ENCODE results near the gene KCNQ2.

The KCNQ2 gene

DNA sequence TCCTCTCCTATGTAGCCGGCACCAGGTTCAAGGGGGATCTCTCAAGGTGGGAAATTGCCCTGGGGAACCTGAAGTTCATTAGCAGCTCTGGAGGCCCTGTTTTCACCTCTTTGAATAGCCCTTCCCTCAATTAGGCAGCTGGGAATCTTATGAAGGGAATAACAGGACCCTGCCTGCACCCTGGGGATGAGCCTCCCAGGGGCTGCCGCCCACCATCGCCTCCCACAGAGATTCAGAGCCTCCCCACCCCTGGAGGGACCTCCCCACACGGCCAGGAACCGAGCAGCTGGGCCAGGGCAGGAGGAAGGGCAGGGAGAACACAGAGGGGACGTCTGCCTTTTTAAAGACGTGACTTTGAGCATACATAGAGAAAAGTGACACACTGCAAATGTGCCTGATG lies 31.1 kb upstream of the KCNQ2 start:
- H3K4me2 ChIP-seq (ENCODE audit: low read depth, low read length, poor library complexity, severe bottlenecking) = no peak overlapping the region
- H3K9ac ChIP-seq (ENCODE audit: low read length) = no peak overlapping the region

DNA sequence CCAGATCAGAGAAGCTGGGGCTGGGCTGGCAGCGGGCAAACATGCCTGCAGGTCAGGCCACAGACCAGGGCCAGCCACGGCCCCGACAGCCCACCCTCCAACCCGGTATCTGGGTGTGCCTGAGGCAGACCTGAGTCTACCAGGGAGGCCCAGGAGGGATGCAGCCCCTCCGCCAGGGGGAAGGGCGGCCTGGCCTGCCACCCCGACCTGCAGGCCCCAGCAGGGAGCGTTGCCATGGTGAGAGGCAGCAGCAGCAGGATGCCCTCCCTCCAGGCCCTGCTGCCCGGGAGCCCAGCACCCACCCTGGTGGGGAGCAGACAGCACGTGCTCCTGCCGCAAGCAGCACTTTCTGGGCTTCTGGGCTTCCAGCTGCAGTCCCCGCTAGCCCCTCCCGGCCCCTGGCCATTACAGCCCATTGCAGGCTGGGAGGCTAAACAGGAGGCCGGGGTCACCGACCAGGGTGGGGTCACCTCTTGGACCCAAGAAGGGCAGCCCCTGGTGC lies 30.3 kb upstream of the KCNQ2 start:
- H3K4me3 ChIP-seq (ENCODE audit: insufficient read depth, low read length, poor library complexity, severe bottlenecking) = no peak overlapping the region
- no peak overlapping the region for H3K27ac ChIP-seq (ENCODE audit: low read depth, low read length)

More for the DNA sequence above, 31.1 kb upstream of the KCNQ2 start:
- Histone ChIP-seq H4K20me1 (ENCODE audit: low read depth, low read length) (no peaks in the 10 kb centered on the region), H3K36me3 (ENCODE audit: low read length) (no peaks in the 10 kb centered on the region), H3K9me3 (ENCODE audit: insufficient read depth, low read length) (no peaks in the 10 kb centered on the region), H3K27me3 (ENCODE audit: low read length) (no peaks in the 10 kb centered on the region), H2AFZ (ENCODE audit: low read depth, low read length, severe bottlenecking) (no peak overlapping the region), H3K27ac (ENCODE audit: low read depth, low read length) (no peak overlapping the region), H3K9me2 (replicated peaks; ENCODE audit: insufficient read depth, low read length) (no peaks in the 10 kb centered on the region), H3K79me2 (ENCODE audit: insufficient read depth, low read length) (no peaks in the 10 kb centered on the region), H3K4me3 (ENCODE audit: insufficient read depth, low read length, poor library complexity, severe bottlenecking) (no peak overlapping the region), H3F3A (ENCODE audit: insufficient read depth) (no peaks in the 10 kb centered on the region)
- TF ChIP-seq EZH2phosphoT487 (conservative IDR thresholded peaks at IDR 0.05; ENCODE audit: low read length) = no peak
- TF ChIP-seq, protein P1, sequence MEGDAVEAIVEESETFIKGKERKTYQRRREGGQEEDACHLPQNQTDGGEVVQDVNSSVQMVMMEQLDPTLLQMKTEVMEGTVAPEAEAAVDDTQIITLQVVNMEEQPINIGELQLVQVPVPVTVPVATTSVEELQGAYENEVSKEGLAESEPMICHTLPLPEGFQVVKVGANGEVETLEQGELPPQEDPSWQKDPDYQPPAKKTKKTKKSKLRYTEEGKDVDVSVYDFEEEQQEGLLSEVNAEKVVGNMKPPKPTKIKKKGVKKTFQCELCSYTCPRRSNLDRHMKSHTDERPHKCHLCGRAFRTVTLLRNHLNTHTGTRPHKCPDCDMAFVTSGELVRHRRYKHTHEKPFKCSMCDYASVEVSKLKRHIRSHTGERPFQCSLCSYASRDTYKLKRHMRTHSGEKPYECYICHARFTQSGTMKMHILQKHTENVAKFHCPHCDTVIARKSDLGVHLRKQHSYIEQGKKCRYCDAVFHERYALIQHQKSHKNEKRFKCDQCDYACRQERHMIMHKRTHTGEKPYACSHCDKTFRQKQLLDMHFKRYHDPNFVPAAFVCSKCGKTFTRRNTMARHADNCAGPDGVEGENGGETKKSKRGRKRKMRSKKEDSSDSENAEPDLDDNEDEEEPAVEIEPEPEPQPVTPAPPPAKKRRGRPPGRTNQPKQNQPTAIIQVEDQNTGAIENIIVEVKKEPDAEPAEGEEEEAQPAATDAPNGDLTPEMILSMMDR (IDR thresholded peaks at IDR 0.05; ENCODE audit: insufficient read depth, low read length, poor library complexity, severe bottlenecking) = no peak

GRCh38 chr20:63501818-63502670 lies 29.6 kb upstream of the KCNQ2 start:
- H3K27me3 ChIP-seq (ENCODE audit: low read length) = no peaks in the 10 kb centered on the region
- no peaks in the 10 kb centered on the region for H4K20me1 ChIP-seq (ENCODE audit: low read depth, low read length)
- H2AFZ ChIP-seq (ENCODE audit: low read depth, low read length, severe bottlenecking) = no peak overlapping the region
- H3K79me2 ChIP-seq (ENCODE audit: insufficient read depth, low read length) = no peaks in the 10 kb centered on the region
- no peaks in the 10 kb centered on the region for H3K9me3 ChIP-seq (ENCODE audit: insufficient read depth, low read length)
- no peaks in the 10 kb centered on the region for H3F3A ChIP-seq (ENCODE audit: insufficient read depth)
- H3K9ac ChIP-seq (ENCODE audit: low read length) = no peak overlapping the region
- no peak overlapping the region for H3K4me2 ChIP-seq (ENCODE audit: low read depth, low read length, poor library complexity, severe bottlenecking)
- no peak overlapping the region for H3K4me3 ChIP-seq (ENCODE audit: insufficient read depth, low read length, poor library complexity, severe bottlenecking)
- no peaks in the 10 kb centered on the region for H3K36me3 ChIP-seq (ENCODE audit: low read length)
- TF ChIP-seq EZH2phosphoT487 (conservative IDR thresholded peaks at IDR 0.05; ENCODE audit: low read length) = no peak
- TF ChIP-seq, protein P1 (IDR thresholded peaks at IDR 0.05; ENCODE audit: insufficient read depth, low read length, poor library complexity, severe bottlenecking) = no peak
- no peaks in the 10 kb centered on the region for H3K9me2 ChIP-seq (replicated peaks; ENCODE audit: insufficient read depth, low read length)
- no peak overlapping the region for H3K27ac ChIP-seq (ENCODE audit: low read depth, low read length)

More for the DNA sequence above, 30.3 kb upstream of the KCNQ2 start:
- TF ChIP-seq, protein P1 (IDR thresholded peaks at IDR 0.05; ENCODE audit: insufficient read depth, low read length, poor library complexity, severe bottlenecking) = no peak
- TF ChIP-seq EZH2phosphoT487 (conservative IDR thresholded peaks at IDR 0.05; ENCODE audit: low read length) = no peak
- Histone ChIP-seq H3K27me3 (ENCODE audit: low read length) (no peaks in the 10 kb centered on the region), H3F3A (ENCODE audit: insufficient read depth) (no peaks in the 10 kb centered on the region), H3K9me2 (replicated peaks; ENCODE audit: insufficient read depth, low read length) (no peaks in the 10 kb centered on the region), H3K4me2 (ENCODE audit: low read depth, low read length, poor library complexity, severe bottlenecking) (no peak overlapping the region), H3K36me3 (ENCODE audit: low read length) (no peaks in the 10 kb centered on the region), H3K79me2 (ENCODE audit: insufficient read depth, low read length) (no peaks in the 10 kb centered on the region), H3K9me3 (ENCODE audit: insufficient read depth, low read length) (no peaks in the 10 kb centered on the region), H4K20me1 (ENCODE audit: low read depth, low read length) (no peaks in the 10 kb centered on the region), H2AFZ (ENCODE audit: low read depth, low read length, severe bottlenecking) (no peak overlapping the region), H3K9ac (ENCODE audit: low read length) (no peak overlapping the region)

Measured in SU-DHL-6 (cell line).